T-cell (primary cell): ENCODE data around the gene FBLN2. TPM values are rescaled to one million over a fixed set of nuclear protein-coding genes. Genes with fewer than 3 reads are reported as not detected.

Experiments used
- ATAC-seq, 4 experiments: fragments of 200-7000 bp in 3 of 4; fragments of 150-1000 bp in 1 of 4; cut with Tn5 transposase; replicated peaks in 1 of 4; 1 replicate in 3 of 4; 2 replicates in 1 of 4; pipeline ENCODE4 v1.10.0; 2021; ENCODE audit warnings: moderate library complexity in 3 of 4, mild to moderate bottlenecking in 2 of 4, moderate number of reproducible peaks in 1 of 4
- CTCF ChIA-PET, 2 donors: fragments of 300-600 bp; sonication (Branson Sonifier 250); formaldehyde crosslinking; loops; one replicate each; lab custom pipeline; 2022; ENCODE audit warnings: antibody characterized with exemption in 2 of 2; lab: Charles Lee
- POLR2A ChIA-PET, 2 donors: fragments of 300-600 bp; sonication (Branson Sonifier 250); formaldehyde crosslinking; loops; one replicate each; lab custom pipeline; 2022; ENCODE audit warnings: antibody characterized with exemption in 2 of 2; lab: Charles Lee
- DNase-seq, 35 experiments: peaks; one replicate each; pipeline versions ENCODE4 v3.0.0 to v3.0.0-alpha.2; 2013 to 2023
- H3K27ac ChIP-seq: one replicate; pipeline ENCODE4 v1.5.1; 2013; ENCODE audit warnings: low read length
- H3K27me3 ChIP-seq, 2 experiments: replicated peaks in 1 of 2; 1 replicate in 1 of 2; 2 replicates in 1 of 2; pipeline versions ENCODE4 v1.6.1 to v1.7.0; 2013; ENCODE audit warnings: low read length in 1 of 2, mixed read lengths in 1 of 2; ENCODE audit not compliant: control insufficient read depth in 2 of 2, insufficient read depth in 2 of 2; ENCODE audit errors: extremely low read depth in 1 of 2
- H3K36me3 ChIP-seq, 2 donors: 1 replicate in 1 of 2; 2 replicates in 1 of 2; pipeline versions ENCODE4 v1.6.1 to v1.7.0; 2013; ENCODE audit warnings: low read length in 1 of 2; ENCODE audit not compliant: control insufficient read depth in 2 of 2, insufficient read depth in 1 of 2; ENCODE audit errors: extremely low read depth in 1 of 2
- H3K4me1 ChIP-seq, 2 experiments: 1 replicate in 1 of 2; 2 replicates in 1 of 2; pipeline versions ENCODE4 v1.6.1 to v1.7.0; 2013; ENCODE audit warnings: low read length in 2 of 2, mixed read lengths in 1 of 2; ENCODE audit not compliant: insufficient read depth in 2 of 2, control insufficient read depth in 1 of 2; ENCODE audit errors: extremely low read depth in 1 of 2
- H3K4me3 ChIP-seq, 2 donors: 1 replicate in 1 of 2; 2 replicates in 1 of 2; pipeline versions ENCODE4 v1.5.1 to v1.7.0; 2013; ENCODE audit warnings: mild to moderate bottlenecking in 2 of 2, low read length in 1 of 2, moderate library complexity in 1 of 2; ENCODE audit not compliant: control insufficient read depth in 1 of 2; ENCODE audit errors: extremely low read depth in 1 of 2
- H3K9me3 ChIP-seq: 2 replicates; pipeline ENCODE4 v1.7.0; 2013
- H3K27ac Mint-ChIP-seq, 2 donors: one replicate each; pipeline ENCODE4 v1.8.0; 2020 to 2021; ENCODE audit warnings: mild to moderate bottlenecking in 2 of 2, mixed read lengths in 2 of 2
- H3K27me3 Mint-ChIP-seq, 2 donors: one replicate each; pipeline ENCODE4 v1.8.0; 2021 to 2022; ENCODE audit warnings: mixed read lengths in 2 of 2
- H3K36me3 Mint-ChIP-seq: one replicate; pipeline ENCODE4 v1.8.0; 2021; ENCODE audit warnings: mixed read lengths
- H3K4me1 Mint-ChIP-seq, 3 donors: one replicate each; pipeline ENCODE4 v1.8.0; 2020 to 2022; ENCODE audit warnings: mixed read lengths in 3 of 3, mild to moderate bottlenecking in 1 of 3
- H3K4me3 Mint-ChIP-seq, 3 donors: one replicate each; pipeline ENCODE4 v1.8.0; 2020 to 2022; ENCODE audit warnings: mild to moderate bottlenecking in 3 of 3, mixed read lengths in 3 of 3, moderate library complexity in 3 of 3
- H3K9me3 Mint-ChIP-seq, 3 donors: one replicate each; pipeline ENCODE4 v1.8.0; 2020 to 2022; ENCODE audit warnings: mixed read lengths in 3 of 3
- WGBS: methylation state at CpG from one replicate; pipeline ENCODE4 v1.1.5; 2013; ENCODE audit warnings: missing lambda C conversion rate; ENCODE audit not compliant: insufficient coverage; 5-methylcytosine and 5-hydroxymethylcytosine counted together
- total RNA-seq, 35 experiments: library from RNA in 6 of 35; stranded (reverse) in 6 of 35; fragments of 120-200 nt in 1 of 35; gene quantifications; one replicate each; pipeline versions ENCODE4 v1.2.1 to v1.2.4 and lab custom pipeline; 2013 to 2026

The FBLN2 gene
- total RNA-seq, 5 donors from 2014 or later (not counting 1 experiment from before 2014, with no cell fraction given): 1.5 to 5.8 (median 2.8) TPM

DNA sequence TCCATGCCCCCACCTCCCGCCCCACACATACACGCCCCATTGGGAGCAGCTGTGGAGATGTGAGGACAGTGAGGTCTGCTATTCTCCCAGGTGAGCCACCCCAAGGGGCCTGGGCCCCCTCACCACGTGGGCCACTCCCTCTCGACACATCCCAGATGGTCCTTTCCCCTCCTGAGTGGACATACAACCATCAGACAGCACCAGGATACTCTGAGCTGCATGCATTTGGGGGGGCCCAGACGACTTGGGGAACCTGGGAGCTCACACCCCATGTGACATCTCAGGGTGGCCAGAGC lies 17.5 kb downstream of the FBLN2 start:
- H3K4me3 Mint-ChIP-seq: no peak overlapping the region
- peaks cover 0 to 32% of the 10 kb centered on the region in 2 experiments for H3K27me3 ChIP-seq
- H3K4me1 Mint-ChIP-seq: peaks cover 0 to 2% (median 0%) of the 10 kb centered on the region in 3 donors
- H3K4me3 ChIP-seq: no peak overlapping the region
- 63% methylated on average over 1 of the region's 5 CpGs for WGBS
- no peak overlapping the region for H3K27ac ChIP-seq
- no peaks in the 10 kb centered on the region for H3K9me3 ChIP-seq
- peaks cover 0 to 5% of the 10 kb centered on the region in 2 experiments for H3K4me1 ChIP-seq
- CTCF ChIA-PET: no interaction called here
- no peaks in the 10 kb centered on the region for H3K36me3 Mint-ChIP-seq
- DNase-seq: no peak
- H3K27me3 Mint-ChIP-seq: peaks cover 6 to 14% of the 10 kb centered on the region in 2 donors
- no peaks in the 10 kb centered on the region for H3K36me3 ChIP-seq
- H3K9me3 Mint-ChIP-seq: no peaks in the 10 kb centered on the region
- ATAC-seq: no peak
- no peak overlapping the region for H3K27ac Mint-ChIP-seq
- POLR2A ChIA-PET: no interaction called here

DNA sequence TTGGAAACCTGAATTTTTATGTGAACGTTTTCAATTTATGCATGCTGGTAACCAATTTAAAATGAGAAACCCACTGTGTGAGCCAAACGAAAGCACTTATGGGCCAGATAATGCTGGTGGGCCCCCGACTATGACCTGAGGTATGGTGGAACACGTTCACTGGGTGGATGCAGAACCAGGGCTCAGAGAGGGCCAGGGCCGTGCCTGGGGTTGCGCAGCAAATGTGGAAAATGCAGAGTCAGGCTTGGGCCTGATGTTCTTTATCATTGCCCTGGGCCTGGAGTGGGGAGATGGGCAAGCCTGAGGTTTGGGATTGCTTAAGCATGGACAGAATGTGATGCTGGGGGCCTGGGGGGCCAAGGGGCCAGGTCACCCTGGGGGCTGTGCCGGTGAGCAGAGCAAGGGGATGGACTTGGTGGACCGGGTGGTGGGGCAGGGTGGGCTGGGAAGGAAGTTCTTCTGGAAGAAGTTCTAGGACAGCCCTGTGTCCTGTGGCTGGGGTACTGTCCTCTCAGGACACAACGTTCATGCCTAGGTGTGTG lies 17.9 kb downstream of the FBLN2 start:
- Mint-ChIP-seq H3K36me3 (no peaks in the 10 kb centered on the region), H3K4me3 (no peak overlapping the region), H3K9me3 (no peaks in the 10 kb centered on the region), H3K27me3 (peaks cover 6 to 11% of the 10 kb centered on the region in 2 donors), H3K27ac (no peak overlapping the region), H3K4me1 (peaks cover 0 to 2% (median 0%) of the 10 kb centered on the region in 3 donors)
- no peak overlapping the region for H3K27ac ChIP-seq
- H3K27me3 ChIP-seq: peaks cover 0 to 31% of the 10 kb centered on the region in 2 experiments
- ChIA-PET CTCF (no interaction called here), POLR2A (no interaction called here)
- H3K4me3 ChIP-seq: no peak overlapping the region
- H3K4me1 ChIP-seq: peaks cover 0 to 5% of the 10 kb centered on the region in 2 experiments
- no peaks in the 10 kb centered on the region for H3K36me3 ChIP-seq
- WGBS: 65% methylated on average over 8 of the region's 9 CpGs
- ATAC-seq (no peak), DNase-seq (no peak)
- no peaks in the 10 kb centered on the region for H3K9me3 ChIP-seq

DNA sequence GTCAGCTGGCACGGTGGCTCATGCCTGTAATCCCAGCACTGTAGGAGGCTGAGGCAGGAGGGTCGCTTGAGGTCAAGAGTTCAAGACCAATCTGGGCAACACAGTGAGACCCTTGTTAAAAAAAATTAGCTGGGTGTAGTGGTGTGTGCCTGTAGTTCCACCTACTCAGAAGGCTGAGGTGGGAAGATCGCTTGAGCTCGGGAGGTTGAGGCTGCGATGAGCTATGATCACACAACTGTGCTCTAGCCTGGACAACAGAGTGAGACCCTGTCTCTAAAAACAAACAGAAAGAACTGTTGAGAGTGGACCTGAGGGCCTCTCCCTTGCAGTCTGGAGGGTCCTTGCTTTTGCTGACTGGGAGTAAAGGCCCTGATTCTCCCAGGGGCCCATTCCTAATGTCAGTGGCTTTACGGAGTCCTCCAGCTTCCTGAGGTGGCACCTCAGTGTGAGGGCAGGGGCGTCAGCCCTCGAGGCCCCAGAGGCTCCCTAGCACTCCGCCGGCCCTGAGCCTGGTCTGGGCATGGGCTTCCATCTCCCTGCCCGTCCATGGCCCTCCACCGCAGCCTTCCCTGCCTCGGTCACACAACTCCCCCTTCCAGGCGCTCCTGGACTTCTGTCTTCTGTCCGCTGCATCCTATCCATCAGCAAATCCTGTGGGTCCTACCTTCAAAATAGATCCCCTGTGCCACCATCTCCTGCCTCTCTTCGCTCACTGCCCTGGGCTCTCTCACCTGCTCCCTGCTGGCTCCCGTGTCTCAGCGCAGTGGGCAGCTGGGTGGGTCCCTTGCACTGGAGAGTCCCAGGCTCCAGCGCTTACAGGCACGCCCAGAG lies 19.0 kb downstream of the FBLN2 start:
- whole genome bisulfite sequencing: 76% methylated on average over 13 of the region's 20 CpGs
- no peak for ATAC-seq
- Mint-ChIP-seq H3K9me3 (no peaks in the 10 kb centered on the region), H3K4me3 (no peak overlapping the region), H3K36me3 (no peaks in the 10 kb centered on the region), H3K4me1 (peaks cover 0 to 2% (median 0%) of the 10 kb centered on the region in 3 donors), H3K27me3 (peaks cover 6 to 11% of the 10 kb centered on the region in 2 donors), H3K27ac (no peak overlapping the region)
- POLR2A ChIA-PET: interaction anchor here in 1 of 2 donors (0.6 kb wide), 1 partner anchor 772 kb away, joined by 3 read pairs; no protein-coding TSS in a partner anchor
- no peak overlapping the region for H3K27ac ChIP-seq
- no peak overlapping the region for H3K4me3 ChIP-seq
- no peaks in the 10 kb centered on the region for H3K9me3 ChIP-seq
- DNase-seq: no peak
- no peaks in the 10 kb centered on the region for H3K36me3 ChIP-seq
- CTCF ChIA-PET: no interaction called here
- H3K4me1 ChIP-seq: peaks cover 0 to 5% of the 10 kb centered on the region in 2 experiments
- H3K27me3 ChIP-seq: peaks cover 0 to 40% of the 10 kb centered on the region in 2 experiments

DNA sequence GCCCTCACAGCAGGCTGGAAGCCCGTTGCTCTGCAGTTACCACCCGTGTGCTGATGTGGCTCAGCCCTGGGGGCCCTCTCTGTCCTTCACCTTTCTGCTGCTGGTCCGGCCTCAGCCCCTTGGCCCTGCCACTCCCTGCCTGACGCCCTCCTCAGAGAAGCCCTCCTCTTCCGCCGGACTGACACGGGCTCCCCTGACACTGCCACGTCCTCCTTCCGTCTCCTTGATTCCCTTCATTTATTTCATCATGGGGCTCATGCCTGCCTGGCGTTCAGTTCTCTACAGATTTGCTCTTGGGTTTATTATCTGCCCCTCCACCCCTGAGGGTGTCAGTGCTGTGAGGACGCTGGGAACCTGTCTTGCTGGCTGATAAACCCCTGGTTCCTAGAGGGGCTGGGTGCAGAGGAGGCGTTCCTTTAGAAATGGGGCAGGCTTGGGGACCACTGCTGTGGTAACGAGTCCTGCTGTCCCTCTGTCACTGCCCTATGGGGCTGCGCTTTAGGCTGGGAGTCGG lies 19.6 kb downstream of the FBLN2 start:
- Histone ChIP-seq H3K27ac (no peak overlapping the region), H3K36me3 (no peaks in the 10 kb centered on the region), H3K4me3 (no peak overlapping the region), H3K27me3 (peaks cover 0 to 34% of the 10 kb centered on the region in 2 experiments), H3K4me1 (peaks cover 0 to 5% of the 10 kb centered on the region in 2 experiments), H3K9me3 (no peaks in the 10 kb centered on the region)
- Mint-ChIP-seq H3K27ac (no peak overlapping the region), H3K4me3 (no peak overlapping the region), H3K36me3 (no peaks in the 10 kb centered on the region), H3K27me3 (peaks cover 6 to 8% of the 10 kb centered on the region in 2 donors), H3K4me1 (peaks cover 0 to 2% (median 0%) of the 10 kb centered on the region in 3 donors), H3K9me3 (no peaks in the 10 kb centered on the region)
- 84% methylated on average over 13 of the region's 15 CpGs for WGBS
- ChIA-PET POLR2A (no interaction called here), CTCF (no interaction called here)
- no peak for ATAC-seq
- no peak for DNase-seq

DNA sequence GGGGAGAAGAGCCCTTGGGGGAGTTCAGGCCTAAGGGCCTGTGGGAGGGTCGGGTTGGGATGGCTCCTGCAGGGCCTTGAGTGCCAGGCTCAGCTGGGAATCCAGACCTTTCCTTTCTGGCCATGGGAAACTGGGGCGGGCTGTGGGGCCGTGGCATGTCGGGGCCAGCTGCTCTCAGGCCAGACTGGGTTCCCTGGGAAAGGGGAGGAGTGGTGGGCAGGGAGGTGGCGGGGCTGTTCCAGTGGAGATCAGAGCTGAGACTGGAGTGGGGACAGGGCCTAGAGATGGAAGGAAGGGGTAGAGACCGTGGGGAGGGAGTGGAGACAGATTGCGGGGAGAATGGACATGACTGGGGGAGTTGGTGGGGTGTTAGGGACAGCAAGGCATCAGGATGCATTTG lies 20.3 kb downstream of the FBLN2 start:
- Histone ChIP-seq H3K36me3 (no peaks in the 10 kb centered on the region), H3K27ac (no peak overlapping the region), H3K27me3 (peaks cover 0 to 32% of the 10 kb centered on the region in 2 experiments), H3K9me3 (no peaks in the 10 kb centered on the region), H3K4me3 (no peak overlapping the region), H3K4me1 (peaks cover 0 to 5% of the 10 kb centered on the region in 2 experiments)
- Mint-ChIP-seq H3K27me3 (peaks cover 6 to 8% of the 10 kb centered on the region in 2 donors), H3K27ac (no peak overlapping the region), H3K36me3 (no peaks in the 10 kb centered on the region), H3K9me3 (no peaks in the 10 kb centered on the region), H3K4me3 (no peak overlapping the region), H3K4me1 (peaks cover 0 to 2% (median 0%) of the 10 kb centered on the region in 3 donors)
- ChIA-PET POLR2A (no interaction called here), CTCF (no interaction called here)
- 69% methylated on average over 7 of the region's 7 CpGs for WGBS
- no peak for DNase-seq
- no peak for ATAC-seq

DNA sequence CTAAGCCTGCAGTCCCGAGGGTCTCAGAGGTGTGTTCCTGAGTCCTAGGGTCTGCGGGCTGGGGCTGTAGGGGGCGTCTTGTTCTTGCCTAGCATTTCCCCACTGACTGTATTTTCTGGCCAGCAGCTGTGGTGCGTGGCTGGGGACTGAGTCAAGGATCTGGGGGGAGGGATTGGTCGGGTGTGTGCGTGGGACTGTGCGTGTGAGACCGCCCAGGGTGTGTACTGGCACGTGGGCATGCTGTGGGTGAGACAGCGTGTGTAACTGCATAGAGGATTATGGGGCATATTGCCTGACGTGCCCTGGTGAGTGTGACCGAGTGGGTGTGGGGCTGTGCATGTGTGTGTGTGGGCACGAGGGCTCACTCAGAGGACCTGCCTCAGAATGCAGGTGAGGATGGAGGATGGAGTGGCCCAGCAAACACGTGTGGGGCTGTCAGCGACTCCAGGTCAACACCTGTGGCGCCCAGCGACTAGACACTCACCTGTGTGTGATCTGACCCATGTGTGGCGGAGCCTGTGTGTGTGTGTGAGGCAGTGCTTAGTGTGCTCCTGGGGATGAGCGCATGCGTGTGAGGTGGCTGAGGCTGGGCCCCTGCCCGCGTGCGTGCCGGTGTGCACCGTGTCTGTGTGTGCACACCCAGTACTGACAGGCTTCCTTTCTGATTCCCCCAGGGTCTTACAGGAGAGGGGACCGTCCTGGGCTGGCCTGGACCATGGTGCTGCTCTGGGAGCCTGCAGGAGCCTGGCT lies 20.9 kb downstream of the FBLN2 start:
- no peak overlapping the region for H3K27ac Mint-ChIP-seq

More for the DNA sequence above, 20.9 kb downstream of the FBLN2 start:
- Histone ChIP-seq H3K4me3 (no peak overlapping the region), H3K27me3 (peaks cover 0 to 30% of the 10 kb centered on the region in 2 experiments), H3K4me1 (peaks cover 0 to 2% of the 10 kb centered on the region in 2 experiments), H3K27ac (no peak overlapping the region), H3K36me3 (peaks cover 0 to 4% of the 10 kb centered on the region in 2 donors), H3K9me3 (no peaks in the 10 kb centered on the region)
- DNase-seq (no peak), ATAC-seq (no peak)
- CTCF ChIA-PET: no interaction called here
- no peaks in the 10 kb centered on the region for H3K36me3 Mint-ChIP-seq
- WGBS: 80% methylated on average over 24 of the region's 26 CpGs
- H3K4me1 Mint-ChIP-seq: no peaks in the 10 kb centered on the region
- no peak overlapping the region for H3K4me3 Mint-ChIP-seq
- peaks cover 6 to 8% of the 10 kb centered on the region in 2 donors for H3K27me3 Mint-ChIP-seq
- H3K9me3 Mint-ChIP-seq: no peaks in the 10 kb centered on the region
- POLR2A ChIA-PET: no interaction called here
